Testis (tissue), 3 donors: ENCODE data around the gene CDK10. TPM values are rescaled to one million over a fixed set of nuclear protein-coding genes. Genes with fewer than 3 reads are reported as not detected.
"Not testable (repeated sequence)": the region's sequence is repeated elsewhere in the genome, so short reads cannot be mapped to it uniquely, and the experiment has no call there.

Experiments
- DNase-seq: peaks from one replicate; pipeline ENCODE4 v3.0.0-alpha.2; 2019
- H3K27ac ChIP-seq, 2 donors: fragments of 200-600 bp; sonication (generic); one replicate each; pipeline ENCODE4 v1.5.1; 2019
- H3K27me3 ChIP-seq: fragments of 200-600 bp; sonication (generic); one replicate; pipeline ENCODE4 v1.5.1; 2019
- H3K36me3 ChIP-seq: fragments of 200-600 bp; sonication (generic); one replicate; pipeline ENCODE4 v1.5.1; 2017; ENCODE audit warnings: low read depth; ENCODE audit errors: missing control alignments
- H3K4me1 ChIP-seq: fragments of 200-600 bp; sonication (generic); one replicate; pipeline ENCODE4 v1.5.1; 2019
- H3K4me3 ChIP-seq, 2 donors: fragments of 200-600 bp; sonication (generic); one replicate each; pipeline ENCODE4 v1.5.1; 2017 to 2019
- H3K9me3 ChIP-seq: fragments of 200-600 bp; sonication (generic); one replicate; pipeline ENCODE4 v1.5.1; 2017
- POLR2A ChIP-seq: fragments of 450-650 bp; IDR thresholded peaks from one replicate; pipeline ENCODE4 v1.6.1; 2017; ENCODE audit warnings: antibody characterized with exemption, mild to moderate bottlenecking, moderate library complexity
- WGBS, 2 donors: methylation state at CpG; one replicate each; pipeline ENCODE4 v1.1.5; 2018; 5-methylcytosine and 5-hydroxymethylcytosine counted together
- intact Hi-C: fragments of 100-400 bp; cut with DNase I; formaldehyde crosslinking; loops from one replicate; pipeline ENCODE4 v1.15.1; 2023; ENCODE audit warnings: low total_unique reads
- polyA plus RNA-seq: library from polyadenylated mRNA; stranded (reverse); fragments of 350-450 nt; fragmentation: Illumina TruSeq; extraction: RNeasy Lipid Tissue Mini Kit (QIAGEN cat#74804); gene quantifications from one replicate; pipeline ENCODE4 v1.2.3, GENCODE V29; 2014; ENCODE audit warnings: low read depth, low replicate concordance; ENCODE audit not compliant: insufficient read depth
- total RNA-seq, 2 donors: library from RNA; depleted of rRNA; stranded (reverse); fragments of >200 nt; gene quantifications; one replicate each; pipeline ENCODE4 v1.2.3, GENCODE V29; 2016
- TF ChIP-seq, protein P1 (sequence below), 3 experiments: fragments of 450-650 bp in 2 of 3; fragments of 200-600 bp in 1 of 3; sonication (generic) in 1 of 3; IDR thresholded peaks; one replicate each; pipeline ENCODE4 v1.5.1; 2016 to 2019; ENCODE audit warnings: antibody characterized with exemption in 3 of 3, mild to moderate bottlenecking in 2 of 3, moderate library complexity in 1 of 3

The CDK10 gene
- total and polyA plus RNA-seq, 3 donors from 2014 or later, result 68.0 to 88.3 (median 77.1) TPM

DNA sequence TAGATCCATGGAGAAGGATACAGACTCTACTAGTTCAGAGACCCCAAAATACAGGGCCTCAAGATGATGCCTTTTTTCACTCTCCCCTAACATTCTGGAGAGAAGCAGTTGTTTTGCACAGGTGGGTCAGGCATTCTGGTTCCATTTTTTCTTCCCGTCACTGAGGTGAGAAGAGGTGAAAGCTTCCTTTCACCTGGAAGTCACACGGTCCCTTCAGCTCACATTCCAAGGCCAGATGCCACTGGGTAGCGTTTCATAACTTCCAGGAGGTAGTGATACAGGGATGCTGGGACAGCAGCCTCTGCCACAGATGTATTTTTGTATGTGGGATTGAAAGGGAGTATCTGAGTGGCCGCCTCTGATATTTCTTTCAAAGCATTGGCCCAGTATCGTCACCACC lies 1.9 kb downstream of the CDK10 start:
- Histone ChIP-seq H3K4me1 (peaks cover 7% of the 10 kb centered on the region), H3K9me3 (no peaks in the 10 kb centered on the region), H3K4me3 (no peak overlapping the region), H3K36me3 (no peaks in the 10 kb centered on the region), H3K27me3 (no peaks in the 10 kb centered on the region), H3K27ac (no peak overlapping the region)
- TF ChIP-seq POLR2A, result no peak
- TF ChIP-seq, protein P1, sequence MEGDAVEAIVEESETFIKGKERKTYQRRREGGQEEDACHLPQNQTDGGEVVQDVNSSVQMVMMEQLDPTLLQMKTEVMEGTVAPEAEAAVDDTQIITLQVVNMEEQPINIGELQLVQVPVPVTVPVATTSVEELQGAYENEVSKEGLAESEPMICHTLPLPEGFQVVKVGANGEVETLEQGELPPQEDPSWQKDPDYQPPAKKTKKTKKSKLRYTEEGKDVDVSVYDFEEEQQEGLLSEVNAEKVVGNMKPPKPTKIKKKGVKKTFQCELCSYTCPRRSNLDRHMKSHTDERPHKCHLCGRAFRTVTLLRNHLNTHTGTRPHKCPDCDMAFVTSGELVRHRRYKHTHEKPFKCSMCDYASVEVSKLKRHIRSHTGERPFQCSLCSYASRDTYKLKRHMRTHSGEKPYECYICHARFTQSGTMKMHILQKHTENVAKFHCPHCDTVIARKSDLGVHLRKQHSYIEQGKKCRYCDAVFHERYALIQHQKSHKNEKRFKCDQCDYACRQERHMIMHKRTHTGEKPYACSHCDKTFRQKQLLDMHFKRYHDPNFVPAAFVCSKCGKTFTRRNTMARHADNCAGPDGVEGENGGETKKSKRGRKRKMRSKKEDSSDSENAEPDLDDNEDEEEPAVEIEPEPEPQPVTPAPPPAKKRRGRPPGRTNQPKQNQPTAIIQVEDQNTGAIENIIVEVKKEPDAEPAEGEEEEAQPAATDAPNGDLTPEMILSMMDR (IDR thresholded peaks at IDR 0.05), result no peak
- WGBS, 2 donors, result 88 to 92% methylated on average over 5 of the region's 5 CpGs
- DNase-seq, result no peak
- intact Hi-C loops, result no loop called here

DNA sequence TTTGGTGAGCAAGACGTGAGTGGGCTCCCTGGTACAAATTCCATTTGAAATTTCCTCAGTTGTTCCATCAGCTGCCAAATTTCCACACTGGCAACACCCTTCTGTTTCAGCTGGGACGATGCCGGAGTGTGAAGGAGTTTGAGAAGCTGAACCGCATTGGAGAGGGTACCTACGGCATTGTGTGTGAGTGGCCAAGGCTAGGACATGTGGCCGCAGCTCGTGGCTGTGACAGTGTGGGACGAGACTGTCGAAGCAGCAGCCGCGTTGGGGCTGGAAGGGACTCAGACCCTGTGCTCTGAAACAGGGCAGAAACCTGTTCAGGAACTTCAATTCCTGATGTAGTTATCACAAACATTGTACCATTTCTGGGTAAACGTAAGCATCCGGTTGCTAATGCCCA lies 2.7 kb downstream of the CDK10 start:
- H3K4me3 ChIP-seq, result no peak overlapping the region
- peaks cover 7% of the 10 kb centered on the region for H3K4me1 ChIP-seq
- TF ChIP-seq POLR2A, result no peak
- TF ChIP-seq, protein P1 (IDR thresholded peaks at IDR 0.05), result no peak
- no peaks in the 10 kb centered on the region for H3K27me3 ChIP-seq
- 93 to 95% methylated on average over 13 of the region's 13 CpGs for WGBS, 2 donors
- no peaks in the 10 kb centered on the region for H3K36me3 ChIP-seq
- H3K9me3 ChIP-seq, result no peaks in the 10 kb centered on the region
- DNase-seq, result no peak
- H3K27ac ChIP-seq, result no peak overlapping the region
- intact Hi-C loops, result no loop called here

DNA sequence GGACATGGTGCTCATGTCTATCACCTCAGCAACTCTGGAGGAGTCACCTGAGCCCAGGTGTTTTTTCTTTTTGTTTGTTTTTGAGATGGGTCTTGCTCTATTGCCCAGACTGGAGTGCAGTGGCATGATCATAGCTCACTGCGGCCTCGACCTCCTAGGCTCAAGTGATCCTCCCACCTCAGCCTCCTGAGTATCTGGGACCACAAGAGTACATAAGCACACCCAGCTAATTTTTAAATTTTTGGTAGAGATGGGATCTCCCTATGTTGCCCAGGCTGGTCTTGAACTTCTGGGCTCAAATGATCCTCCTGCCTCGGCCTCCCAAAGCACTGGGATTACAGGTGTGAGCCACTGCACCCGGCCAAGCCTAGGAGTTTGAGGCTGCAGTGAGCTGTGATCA lies 3.1 kb downstream of the CDK10 start:
- intact Hi-C loops, H3K27ac ChIP-seq: not testable (repeated sequence)
- 86 to 93% methylated on average over 4 of the region's 4 CpGs for WGBS, 2 donors

DNA sequence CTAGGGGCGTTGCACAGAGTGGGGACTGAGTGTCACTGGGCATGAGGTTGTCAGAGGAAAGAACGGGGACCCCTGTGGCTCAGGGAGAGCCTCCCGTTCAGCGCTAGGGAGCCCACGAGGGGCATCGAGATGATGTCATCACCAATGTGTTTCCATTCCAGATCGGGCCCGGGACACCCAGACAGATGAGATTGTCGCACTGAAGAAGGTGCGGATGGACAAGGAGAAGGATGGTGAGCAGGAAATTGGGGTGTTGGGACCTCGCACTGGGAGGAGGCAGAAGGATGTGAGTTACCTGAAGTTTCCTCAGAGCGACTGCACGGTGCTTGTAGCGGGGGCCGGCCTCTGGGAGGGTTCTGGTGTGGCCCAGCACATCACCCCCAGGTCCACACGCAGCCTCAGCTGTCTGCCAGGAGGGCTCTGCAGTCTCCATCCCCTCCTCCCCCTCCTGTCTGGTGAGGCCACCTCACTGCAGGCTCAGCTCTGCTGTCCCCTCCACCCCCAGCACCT lies 4.0 kb downstream of the CDK10 start:
- H3K4me1 ChIP-seq, result peaks cover 7% of the 10 kb centered on the region
- H3K9me3 ChIP-seq, result no peaks in the 10 kb centered on the region
- no peak for DNase-seq
- no peak overlapping the region for H3K27ac ChIP-seq
- 95 to 96% methylated on average over 16 of the region's 16 CpGs for WGBS, 2 donors
- H3K27me3 ChIP-seq, result no peaks in the 10 kb centered on the region
- H3K4me3 ChIP-seq, result no peak overlapping the region
- no peak for TF ChIP-seq POLR2A
- TF ChIP-seq, protein P1 (IDR thresholded peaks at IDR 0.05), result no peak
- no peaks in the 10 kb centered on the region for H3K36me3 ChIP-seq
- intact Hi-C loops, result no loop called here

More for the DNA sequence above, 3.1 kb downstream of the CDK10 start:
- H3K4me3 ChIP-seq, DNase-seq, H3K4me1 ChIP-seq, H3K27me3 ChIP-seq, H3K9me3 ChIP-seq, H3K36me3 ChIP-seq: not testable (repeated sequence)

DNA sequence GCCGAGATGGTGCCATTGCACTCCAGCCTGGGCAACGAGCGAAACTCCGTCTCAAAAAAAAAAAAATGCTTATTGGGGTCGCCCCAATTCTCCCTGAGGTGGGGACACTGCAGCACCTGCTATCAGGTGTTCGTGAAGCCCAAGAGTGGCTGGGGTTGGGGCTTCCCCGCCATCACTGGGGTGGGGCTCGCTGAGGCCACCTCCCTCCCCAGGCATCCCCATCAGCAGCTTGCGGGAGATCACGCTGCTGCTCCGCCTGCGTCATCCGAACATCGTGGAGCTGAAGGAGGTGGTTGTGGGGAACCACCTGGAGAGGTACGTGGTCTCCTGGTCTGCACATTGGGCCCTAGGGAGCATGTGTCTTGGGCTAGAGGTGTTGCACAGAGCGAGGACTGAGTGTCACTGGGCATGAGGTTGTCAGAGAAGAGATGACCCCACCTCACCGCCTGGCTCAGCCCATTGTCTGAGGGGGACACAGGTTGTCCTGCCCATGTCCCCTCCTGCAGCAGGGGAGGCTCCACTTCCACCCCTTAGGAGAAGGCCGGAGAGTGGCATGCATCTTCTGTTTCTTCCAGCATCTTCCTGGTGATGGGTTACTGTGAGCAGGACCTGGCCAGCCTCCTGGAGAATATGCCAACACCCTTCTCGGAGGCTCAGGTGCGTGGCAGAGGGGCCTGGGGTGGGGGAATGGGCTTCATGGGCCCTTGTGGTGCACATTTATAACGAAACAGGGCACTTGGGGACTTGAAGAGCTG lies 4.9 kb downstream of the CDK10 start:
- H3K27ac ChIP-seq, result no peak overlapping the region
- 96 to 97% methylated on average over 20 to 21 of the region's 21 CpGs for WGBS, 2 donors
- H3K4me3 ChIP-seq, result no peak overlapping the region
- H3K9me3 ChIP-seq, result no peaks in the 10 kb centered on the region
- no peaks in the 10 kb centered on the region for H3K36me3 ChIP-seq
- H3K27me3 ChIP-seq, result no peaks in the 10 kb centered on the region
- H3K4me1 ChIP-seq, result peaks cover 7% of the 10 kb centered on the region
- TF ChIP-seq POLR2A, result no peak
- TF ChIP-seq, protein P1 (IDR thresholded peaks at IDR 0.05), result no peak
- intact Hi-C loops, result no loop called here
- DNase-seq, result no peak
